GM13977 (cell line): ENCODE measurements around the gene FOXJ1.

Experiments
- DNase-seq: peaks from one replicate; pipeline ENCODE4 v3.0.0; 2012; ENCODE audit warnings: low spot score
- CTCF ChIP-seq: IDR thresholded peaks from 2 replicates; pipeline ENCODE4 v1.5.1; 2012; ENCODE audit warnings: mild to moderate bottlenecking, control low read depth; ENCODE audit not compliant: insufficient read depth; ENCODE audit errors: extremely low read depth, missing control alignments
- in situ Hi-C: fragments of 300-500 bp; cut with MboI; formaldehyde crosslinking; loops from one replicate; pipeline ENCODE4 v1.12.0; 2022; ENCODE audit warnings: low sequenced_read_pairs, low pct_unique_long_range_greater_than_20kb, mixed read lengths, inconsistent platforms; ENCODE audit not compliant: unreplicated experiment

FOXJ1 gene

GRCh38 chr17:76171706-76172105 lies 30.7 kb upstream of the FOXJ1 start:
- TF ChIP-seq CTCF, result no peak
- DNase-seq, result no peak
- in situ Hi-C loops, result no loop called here

- in situ Hi-C loops, result no loop called here
- TF ChIP-seq CTCF, result no peak
- DNase-seq, result no peak
Measured at GRCh38 chr17:76170114-76170513, 29.1 kb upstream of the FOXJ1 start.

- TF ChIP-seq CTCF, result no peak
- in situ Hi-C loops, result no loop called here
- no peak for DNase-seq
Measured at GRCh38 chr17:76166906-76167305, 25.9 kb upstream of the FOXJ1 start.

- no peak for TF ChIP-seq CTCF
- no peak for DNase-seq
- in situ Hi-C loops, result no loop called here
Measured at GRCh38 chr17:76166168-76166567, 25.1 kb upstream of the FOXJ1 start.

- DNase-seq, result no peak
- TF ChIP-seq CTCF, result no peak
- in situ Hi-C loops, result no loop called here
Measured at GRCh38 chr17:76164331-76164730, 23.3 kb upstream of the FOXJ1 start.

- in situ Hi-C loops, result no loop called here
- no peak for DNase-seq
- TF ChIP-seq CTCF, result no peak
Measured at GRCh38 chr17:76163919-76164318, 22.9 kb upstream of the FOXJ1 start.
